ENCODE measurements around the gene UBASH3A. TPM values are rescaled to one million over a fixed set of nuclear protein-coding genes. Genes with fewer than 3 reads are reported as not detected.

UBASH3A gene
- polyA plus RNA-seq, 1 donor (not counting 4 experiments of a cell fraction or from before 2014, with no cell fraction given), result not detected

GRCh38 chr21:42461185-42461520 lies 57.5 kb downstream of the UBASH3A start:
- no peaks in the 10 kb centered on the region for H3K27me3 ChIP-seq (ENCODE audit: control insufficient read depth, extremely low read depth, insufficient read depth, low read length)
- H3K79me2 ChIP-seq (ENCODE audit: control insufficient read depth, insufficient read depth, low read length), result no peaks in the 10 kb centered on the region
- no peak for TF ChIP-seq CTCF (optimal IDR thresholded peaks at IDR 0.05 in 1 of 3, IDR thresholded peaks at IDR 0.05 in 1 of 3, conservative IDR thresholded peaks at IDR 0.05 in 1 of 3; ENCODE audit: extremely low read depth in 1 of 3, insufficient read depth in 2 of 3, low read length in 3 of 3)
- H4K20me1 ChIP-seq (ENCODE audit: control insufficient read depth, extremely low read depth, insufficient read depth, low read length), result no peaks in the 10 kb centered on the region
- dilution Hi-C loops (cut with MboI; ENCODE audit: extremely low pct_ligation_motif_present, low sequenced_read_pairs), result no loop called here
- no peaks in the 10 kb centered on the region for H3K9me1 ChIP-seq (ENCODE audit: control insufficient read depth, extremely low read depth, insufficient read depth, low read length)
- FAIRE-seq (no peak), DNase-seq (ENCODE audit: low read depth, low spot score) (no peak)
- no peak overlapping the region for H3K27ac ChIP-seq (ENCODE audit: control insufficient read depth, insufficient read depth, low read length)
- no peak overlapping the region for H3K9ac ChIP-seq (ENCODE audit: control insufficient read depth, extremely low read depth, insufficient read depth, low read length)
- H3K4me3 ChIP-seq (ENCODE audit: control insufficient read depth in 2 of 3, extremely low read depth in 1 of 3, insufficient read depth in 2 of 3, low read depth in 1 of 3, low read length in 3 of 3), result no peak overlapping the region
- no peaks in the 10 kb centered on the region for H3K4me1 ChIP-seq (ENCODE audit: control insufficient read depth, extremely low read depth, insufficient read depth, low read length)
- H3K36me3 ChIP-seq (ENCODE audit: control insufficient read depth in 2 of 2, extremely low read depth in 1 of 2, insufficient read depth in 2 of 2, low read length in 2 of 2), result no peaks in the 10 kb centered on the region
- no peak overlapping the region for H3K4me2 ChIP-seq (ENCODE audit: control insufficient read depth, extremely low read depth, insufficient read depth, low read depth, low read length)
- no peak overlapping the region for H2AFZ ChIP-seq (ENCODE audit: control insufficient read depth, low read length)
- no peaks in the 10 kb centered on the region for H3K9me3 ChIP-seq (ENCODE audit: control insufficient read depth, low read depth, low read length)

- FAIRE-seq (no peak), DNase-seq (ENCODE audit: low read depth, low spot score) (no peak)
- H3K4me2 ChIP-seq (ENCODE audit: control insufficient read depth, extremely low read depth, insufficient read depth, low read depth, low read length), result no peak overlapping the region
- H3K9me3 ChIP-seq (ENCODE audit: control insufficient read depth, low read depth, low read length), result no peaks in the 10 kb centered on the region
- H3K4me3 ChIP-seq (ENCODE audit: control insufficient read depth in 2 of 3, extremely low read depth in 1 of 3, insufficient read depth in 2 of 3, low read depth in 1 of 3, low read length in 3 of 3), result no peak overlapping the region
- no peaks in the 10 kb centered on the region for H3K79me2 ChIP-seq (ENCODE audit: control insufficient read depth, insufficient read depth, low read length)
- no peaks in the 10 kb centered on the region for H3K4me1 ChIP-seq (ENCODE audit: control insufficient read depth, extremely low read depth, insufficient read depth, low read length)
- TF ChIP-seq CTCF (optimal IDR thresholded peaks at IDR 0.05 in 1 of 3, IDR thresholded peaks at IDR 0.05 in 1 of 3, conservative IDR thresholded peaks at IDR 0.05 in 1 of 3; ENCODE audit: extremely low read depth in 1 of 3, insufficient read depth in 2 of 3, low read length in 3 of 3) (no peak), EZH2 (IDR thresholded peaks at IDR 0.05; ENCODE audit: low read length) (no peak)
- H3K27ac ChIP-seq (ENCODE audit: control insufficient read depth, insufficient read depth, low read length), result no peak overlapping the region
- H4K20me1 ChIP-seq (ENCODE audit: control insufficient read depth, extremely low read depth, insufficient read depth, low read length), result no peaks in the 10 kb centered on the region
- dilution Hi-C loops (cut with MboI; ENCODE audit: extremely low pct_ligation_motif_present, low sequenced_read_pairs), result no loop called here
- H3K27me3 ChIP-seq (ENCODE audit: control insufficient read depth, extremely low read depth, insufficient read depth, low read length), result no peaks in the 10 kb centered on the region
- H3K9ac ChIP-seq (ENCODE audit: control insufficient read depth, extremely low read depth, insufficient read depth, low read length), result no peak overlapping the region
- no peak overlapping the region for H2AFZ ChIP-seq (ENCODE audit: control insufficient read depth, low read length)
- no peaks in the 10 kb centered on the region for H3K36me3 ChIP-seq (ENCODE audit: control insufficient read depth in 2 of 2, extremely low read depth in 1 of 2, insufficient read depth in 2 of 2, low read length in 2 of 2)
- no peaks in the 10 kb centered on the region for H3K9me1 ChIP-seq (ENCODE audit: control insufficient read depth, extremely low read depth, insufficient read depth, low read length)
These were observed 58.5 kb downstream of the UBASH3A start for GRCh38 chr21:42461881-42462877.
